ENCODE data around the gene PTPRG. TPM values are rescaled to one million over a fixed set of nuclear protein-coding genes. Genes with fewer than 3 reads are reported as not detected.

The PTPRG gene
- total and polyA plus RNA-seq, 2 of the 13 experiments (the other 11 are each of a cell fraction or from before 2014, with no cell fraction given): 8.0 to 25.3 TPM

- DNase-seq (ENCODE audit: low spot score) (no peak), FAIRE-seq (no peak), ATAC-seq (no peak)
- peaks cover 46% of the 10 kb centered on the region for H3K79me2 ChIP-seq (ENCODE audit: insufficient read depth, low read length)
- ChIA-PET CTCF (ENCODE audit: low intra/inter-chr PET ratio, low total read pairs) (no interaction called here), POLR2A (no interaction called here)
- H3K4me2 ChIP-seq (ENCODE audit: low read depth, low read length): no peak overlapping the region
- peaks cover 3% of the 10 kb centered on the region; the same call in 1 of the 2 replicates for H4K20me1 ChIP-seq (ENCODE audit: insufficient read depth, low read length)
- no peaks in the 10 kb centered on the region; a peak in 1 of 5 replicates for H3K36me3 ChIP-seq (replicated peaks in 1 of 2; ENCODE audit: control insufficient read depth in 1 of 2, insufficient read depth in 2 of 2, low read length in 2 of 2)
- intact Hi-C loops (cut with micrococcal nuclease; ENCODE audit: unreplicated experiment): no loop called here
- no TSS peak for BruUV-seq (replicated peaks)
- no peaks in the 10 kb centered on the region for H3K9me3 ChIP-seq (ENCODE audit: low read length)
- H3K4me3 ChIP-seq (replicated peaks in 1 of 3; ENCODE audit: insufficient read depth in 1 of 3, low read depth in 2 of 3, low read length in 3 of 3): no peak overlapping the region
- in situ Hi-C loops (cut with HindIII; ENCODE audit: extremely low pct_ligation_motif_present, low pct_unique_long_range_greater_than_20kb): no loop called here
- 0% methylated on average over 1 of the region's 1 CpG for WGBS (ENCODE audit: low lambda C conversion rate)
- TF ChIP-seq ZMAT5 (CRISPR knock-in tag; IDR thresholded peaks at IDR 0.05; ENCODE audit: borderline replicate concordance, low read depth) (no peak), ZBTB37 (CRISPR knock-in tag; IDR thresholded peaks at IDR 0.05) (no peak), MIER2 (CRISPR knock-in tag; IDR thresholded peaks at IDR 0.05) (no peak), ZNF878 (CRISPR knock-in tag; IDR thresholded peaks at IDR 0.05) (no peak), MAF1 (CRISPR knock-in tag; IDR thresholded peaks at IDR 0.05; ENCODE audit: borderline replicate concordance) (no peak)
- peaks cover 12% of the 10 kb centered on the region for H3K4me1 ChIP-seq (ENCODE audit: insufficient read depth, low read length)
- H3K27me3 ChIP-seq (ENCODE audit: control insufficient read depth in 1 of 2, insufficient read depth in 2 of 2, low read length in 2 of 2): no peaks in the 10 kb centered on the region
- no peak overlapping the region for H2AFZ ChIP-seq (ENCODE audit: low read length)
- H3K27ac ChIP-seq (ENCODE audit: extremely low read length, insufficient read depth, low read length): no peak overlapping the region
- no peak overlapping the region for H3K9ac ChIP-seq (ENCODE audit: insufficient read depth, low read depth, low read length)
These were observed 33.9 kb downstream of the PTPRG start for GRCh38 chr3:61595288-61595687.

GRCh38 chr3:61595826-61596225 is 34.5 kb downstream of the PTPRG start:
- H3K9me3 ChIP-seq (ENCODE audit: low read length): no peaks in the 10 kb centered on the region
- ATAC-seq (no peak), DNase-seq (ENCODE audit: low spot score) (no peak), FAIRE-seq (no peak)
- peaks cover 17% of the 10 kb centered on the region for H3K4me1 ChIP-seq (ENCODE audit: insufficient read depth, low read length)
- intact Hi-C loops (cut with micrococcal nuclease; ENCODE audit: unreplicated experiment) (no loop called here), in situ Hi-C loops (cut with HindIII; ENCODE audit: extremely low pct_ligation_motif_present, low pct_unique_long_range_greater_than_20kb) (no loop called here)
- POLR2A ChIA-PET: no interaction called here
- no peak overlapping the region for H3K4me2 ChIP-seq (ENCODE audit: low read depth, low read length)
- TF ChIP-seq CEBPB (IDR thresholded peaks at IDR 0.05; ENCODE audit: borderline replicate concordance, low read depth, low read length) (peak; percentile 39; the same call in 1 of the 2 replicates), DDIT3 (CRISPR knock-in tag; IDR thresholded peaks at IDR 0.05) (no peak), DZIP1 (CRISPR knock-in tag; IDR thresholded peaks at IDR 0.05) (no peak), SRSF4 (IDR thresholded peaks at IDR 0.05; ENCODE audit: low read depth, low read length, poor library complexity, severe bottlenecking) (no peak)
- CTCF ChIA-PET (ENCODE audit: low intra/inter-chr PET ratio, low total read pairs): no interaction called here
- no peak overlapping the region for H2AFZ ChIP-seq (ENCODE audit: low read length)
- peaks cover 5% of the 10 kb centered on the region; the same call in 1 of the 2 replicates for H4K20me1 ChIP-seq (ENCODE audit: insufficient read depth, low read length)
- H3K36me3 ChIP-seq (replicated peaks in 1 of 2; ENCODE audit: control insufficient read depth in 1 of 2, insufficient read depth in 2 of 2, low read length in 2 of 2): no peaks in the 10 kb centered on the region; a peak in 1 of 5 replicates
- WGBS (ENCODE audit: low lambda C conversion rate): 96% methylated on average over 3 of the region's 3 CpGs
- H3K9ac ChIP-seq (ENCODE audit: insufficient read depth, low read depth, low read length): no peak overlapping the region
- BruUV-seq (replicated peaks): no TSS peak
- no peak overlapping the region for H3K27ac ChIP-seq (ENCODE audit: extremely low read length, insufficient read depth, low read length)
- peaks cover 47% of the 10 kb centered on the region for H3K79me2 ChIP-seq (ENCODE audit: insufficient read depth, low read length)
- H3K4me3 ChIP-seq (replicated peaks in 1 of 3; ENCODE audit: insufficient read depth in 1 of 3, low read depth in 2 of 3, low read length in 3 of 3): no peak overlapping the region
- no peaks in the 10 kb centered on the region for H3K27me3 ChIP-seq (ENCODE audit: control insufficient read depth in 1 of 2, insufficient read depth in 2 of 2, low read length in 2 of 2)

Measured in HepG2 (cell line).